A549 (cell line): ENCODE data around the gene ARR3. TPM values are rescaled to one million over a fixed set of nuclear protein-coding genes. Genes with fewer than 3 reads are reported as not detected.

Source experiments
- ATAC-seq, 2 experiments: fragments of 200-7000 bp in 1 of 2; fragments of >200 bp in 1 of 2; cut with Nextera tagmentation in 1 of 2; cut with Tn5 transposase in 1 of 2; 3 replicates each; pipeline versions ENCODE4 v1.8.0 to v1.9.1; 2018 to 2020; ENCODE audit warnings: mild to moderate bottlenecking in 1 of 2, moderate library complexity in 1 of 2
- CTCF ChIA-PET: fragments of 300-600 bp; sonication (Branson Sonifier 250); formaldehyde crosslinking; extraction: SDS; loops from one replicate; lab custom pipeline; 2021; ENCODE audit warnings: antibody characterized with exemption, inconsistent platforms; lab: Yijun Ruan, JAX
- POLR2A ChIA-PET: fragments of 350-600 bp; formaldehyde crosslinking; extraction: SDS; loops from one replicate; lab custom pipeline; 2021; ENCODE audit warnings: antibody characterized with exemption, inconsistent platforms; lab: Yijun Ruan, JAX
- DNase-seq, 2 experiments: peaks; one replicate each; pipeline versions ENCODE4 v3.0.0 to v3.0.0-alpha.2; 2011 to 2016; ENCODE audit warnings: low read depth in 1 of 2, low spot score in 1 of 2
- FAIRE-seq: peaks from 2 replicates; lab custom pipeline; 2011; peaks lifted over from hg19 to GRCh38; lab: Jason Lieb, UNC
- H3K27ac ChIP-seq, 2 experiments: fragments of >200 bp; sonication (Bioruptor Twin); formaldehyde crosslinking; 3 replicates each; pipeline ENCODE4 v1.5.1; 2016 to 2017
- H3K4me1 ChIP-seq: fragments of >200 bp; sonication (Bioruptor Twin); formaldehyde crosslinking; 3 replicates; pipeline ENCODE4 v1.6.1; 2016
- H3K4me2 ChIP-seq: fragments of >200 bp; sonication (Bioruptor Twin); formaldehyde crosslinking; 3 replicates; pipeline ENCODE4 v1.6.1; 2016
- H3K4me3 ChIP-seq: fragments of >200 bp; sonication (Bioruptor Twin); formaldehyde crosslinking; 3 replicates; pipeline ENCODE4 v1.5.1; 2016
- H3K9me3 ChIP-seq: fragments of >200 bp; sonication (Bioruptor Twin); formaldehyde crosslinking; 3 replicates; pipeline ENCODE4 v1.6.1; 2016
- BCL3 ChIP-seq: fragments of >200 bp; sonication (Bioruptor Twin); formaldehyde crosslinking; IDR thresholded peaks from 3 replicates; pipeline ENCODE4 v1.6.1; 2016
- CBX2 ChIP-seq: fragments of 200-600 bp; sonication (generic); IDR thresholded peaks from 2 replicates; pipeline ENCODE4 v1.6.1; 2016; ENCODE audit warnings: low read depth, mild to moderate bottlenecking, borderline replicate concordance
- CBX8 ChIP-seq: fragments of 200-600 bp; sonication (generic); IDR thresholded peaks from 2 replicates; pipeline ENCODE4 v1.6.1; 2016
- CHD2 ChIP-seq: fragments of 150-350 bp; IDR thresholded peaks from 2 replicates; pipeline ENCODE4 v1.6.1; 2014; ENCODE audit warnings: low read length; ENCODE audit not compliant: partially characterized antibody
- CTCF ChIP-seq: fragments of >200 bp; sonication (Bioruptor Twin); formaldehyde crosslinking; IDR thresholded peaks from 3 replicates; pipeline ENCODE4 v1.5.1; 2016
- EHMT2 ChIP-seq: fragments of 200-600 bp; sonication (generic); IDR thresholded peaks from 2 replicates; pipeline ENCODE4 v1.6.1; 2016; ENCODE audit warnings: antibody characterized with exemption, low read depth, mild to moderate bottlenecking, moderate library complexity
- EP300 ChIP-seq, 2 experiments: fragments of >200 bp; sonication (Bioruptor Twin); formaldehyde crosslinking; IDR thresholded peaks; 2 replicates in 1 of 2; 3 replicates in 1 of 2; pipeline ENCODE4 v1.6.1; 2016 to 2017
- FOSB ChIP-seq: fragments of 250-450 bp; sonication (Bioruptor Pico); IDR thresholded peaks from 2 replicates; pipeline ENCODE4 v1.5.0; 2020; ENCODE audit warnings: mild to moderate bottlenecking, moderate library complexity
- FOSL2 ChIP-seq, 2 experiments: fragments of 450-650 bp in 1 of 2; fragments of >200 bp in 1 of 2; sonication (Bioruptor Twin) in 1 of 2; formaldehyde crosslinking; IDR thresholded peaks; 2 replicates each; pipeline versions ENCODE4 v1.5.0 to v1.6.1; 2016 to 2020; ENCODE audit warnings: mild to moderate bottlenecking in 1 of 2, moderate library complexity in 1 of 2
- GATA3 ChIP-seq: IDR thresholded peaks from 2 replicates; pipeline ENCODE4 v1.6.1; 2012; ENCODE audit warnings: borderline replicate concordance
- HDAC2 ChIP-seq: fragments of 200-600 bp; sonication (generic); IDR thresholded peaks from 2 replicates; pipeline ENCODE4 v1.6.1; 2016
- HES2 ChIP-seq: fragments of >200 bp; sonication (Bioruptor Twin); formaldehyde crosslinking; IDR thresholded peaks from 2 replicates; pipeline ENCODE4 v1.6.1; 2016
- HMGXB4 ChIP-seq: fragments of 250-450 bp; sonication (Bioruptor Pico); IDR thresholded peaks from 2 replicates; pipeline ENCODE4 v1.5.0; 2021; ENCODE audit warnings: mild to moderate bottlenecking, moderate library complexity, borderline replicate concordance
- HOXB13 ChIP-seq: fragments of 250-450 bp; sonication (Bioruptor Pico); IDR thresholded peaks from 2 replicates; pipeline ENCODE4 v1.5.0; 2020; ENCODE audit warnings: low read depth, mild to moderate bottlenecking, moderate library complexity
- HOXB5 ChIP-seq: fragments of 250-450 bp; sonication (Bioruptor Pico); IDR thresholded peaks from 2 replicates; pipeline ENCODE4 v1.5.0; 2020; ENCODE audit warnings: mild to moderate bottlenecking, moderate library complexity
- JUN ChIP-seq, 2 experiments: fragments of >200 bp; sonication (Bioruptor Twin); formaldehyde crosslinking; IDR thresholded peaks; 2 replicates in 1 of 2; 3 replicates in 1 of 2; pipeline ENCODE4 v1.6.1; 2016 to 2017
- JUNB ChIP-seq: fragments of >200 bp; sonication (Bioruptor Twin); formaldehyde crosslinking; IDR thresholded peaks from 2 replicates; pipeline ENCODE4 v1.6.1; 2016
- KDM1A ChIP-seq: fragments of 200-600 bp; sonication (generic); IDR thresholded peaks from 2 replicates; pipeline ENCODE4 v1.6.1; 2016; ENCODE audit warnings: low read depth, mild to moderate bottlenecking
- MAFK ChIP-seq: fragments of 450-650 bp; IDR thresholded peaks from 2 replicates; pipeline ENCODE4 v1.6.1; 2014; ENCODE audit not compliant: partially characterized antibody
- MAX ChIP-seq: IDR thresholded peaks from 2 replicates; pipeline ENCODE4 v1.6.1; 2012
- MAZ ChIP-seq: fragments of 150-350 bp; IDR thresholded peaks from 2 replicates; pipeline ENCODE4 v1.6.1; 2014; ENCODE audit warnings: antibody characterized with exemption, low read depth, low read length, borderline replicate concordance
- NFE2L2 ChIP-seq: fragments of 150-350 bp; conservative IDR thresholded peaks from 2 replicates; pipeline ENCODE4 v1.6.1; 2014; ENCODE audit warnings: low read length
- RAD21 ChIP-seq, 2 experiments: fragments of >200 bp in 1 of 2; sonication (Bioruptor Twin) in 1 of 2; formaldehyde crosslinking in 1 of 2; IDR thresholded peaks in 1 of 2; conservative IDR thresholded peaks in 1 of 2; 2 replicates in 1 of 2; 3 replicates in 1 of 2; pipeline ENCODE4 v1.6.1; 2012 to 2018; ENCODE audit warnings: inconsistent platforms in 1 of 2
- RCOR1 ChIP-seq: fragments of 150-350 bp; IDR thresholded peaks from 2 replicates; pipeline ENCODE4 v1.6.1; 2014; ENCODE audit warnings: antibody characterized with exemption, low read length, low read depth
- RNF2 ChIP-seq: fragments of 200-600 bp; sonication (generic); IDR thresholded peaks from 2 replicates; pipeline ENCODE4 v1.6.1; 2016; ENCODE audit warnings: low read depth, mild to moderate bottlenecking, antibody characterized with exemption, moderate library complexity, borderline replicate concordance
- SREBF2 ChIP-seq: fragments of 450-650 bp; IDR thresholded peaks from 2 replicates; pipeline ENCODE4 v1.6.1; 2014; ENCODE audit warnings: mild to moderate bottlenecking, moderate library complexity
- TFCP2L1 ChIP-seq: fragments of 250-450 bp; sonication (Bioruptor Pico); IDR thresholded peaks from 2 replicates; pipeline ENCODE4 v1.5.0; 2021; ENCODE audit warnings: mild to moderate bottlenecking
- ZC3H11A ChIP-seq: fragments of 450-650 bp; IDR thresholded peaks from 2 replicates; pipeline ENCODE4 v1.6.1; 2014; ENCODE audit warnings: antibody characterized with exemption, mild to moderate bottlenecking
- ZFP36 ChIP-seq: fragments of 450-650 bp; IDR thresholded peaks from 2 replicates; pipeline ENCODE4 v1.6.1; 2014; ENCODE audit warnings: borderline replicate concordance; ENCODE audit not compliant: partially characterized antibody
- ZSCAN20 ChIP-seq: fragments of 250-450 bp; sonication (Bioruptor Pico); IDR thresholded peaks from 2 replicates; pipeline ENCODE4 v1.8.0; 2022; ENCODE audit warnings: mild to moderate bottlenecking, moderate library complexity
- WGBS: methylation state at CpG from one replicate; pipeline ENCODE4 v1.1.6; 2017; ENCODE audit errors: missing lambda C conversion rate; 5-methylcytosine and 5-hydroxymethylcytosine counted together
- polyA minus RNA-seq: library from RNA; depleted of rRNA, polyadenylated mRNA; stranded (reverse); fragments of >200 nt; gene quantifications from 2 replicates; pipeline ENCODE4 v1.2.3, GENCODE V29; 2011; rRNA and poly(A)+ RNA removed
- polyA plus RNA-seq, 4 experiments: library from polyadenylated mRNA; depleted of rRNA in 3 of 4; stranded (reverse); fragments of >200 nt; fragmentation: RNase III in 1 of 4; extraction: RNeasy Plus Mini Kit Qiagen cat#74134 plus additional on column Dnase treatment in 1 of 4; gene quantifications; 2 replicates in 3 of 4; 3 replicates in 1 of 4; pipeline ENCODE4 v1.2.3, GENCODE V29; 2011 to 2017

Gene ARR3
- polyA plus RNA-seq (2011; rRNA removed): not detected in 2 replicates
- not detected in 2 replicates for polyA plus RNA-seq (2012; cell fraction: cytosol; rRNA removed)
- polyA plus RNA-seq (2012; cell fraction: nucleus; rRNA removed): not detected in 2 replicates
- not detected in 3 replicates for polyA plus RNA-seq (2017; fragmentation: RNase III; extraction: RNeasy Plus Mini Kit Qiagen cat#74134 plus additional on column Dnase treatment)
- polyA minus RNA-seq: not detected in 2 replicates

- TF ChIP-seq RAD21 (conservative IDR thresholded peaks at IDR 0.05 in 1 of 2, IDR thresholded peaks at IDR 0.05 in 1 of 2) (no peak), HDAC2 (no peak), RCOR1 (no peak), MAFK (no peak), ZSCAN20 (CRISPR knock-in tag) (no peak), FOSL2 (IDR thresholded peaks at IDR 0.05) (no peak), FOSL2 (CRISPR knock-in tag; IDR thresholded peaks at IDR 0.05) (no peak), ZC3H11A (no peak), NFE2L2 (no peak), JUNB (no peak), SREBF2 (no peak), HMGXB4 (CRISPR knock-in tag) (no peak), CTCF (no peak), CHD2 (no peak), EHMT2 (no peak)
- FAIRE-seq: no peak
- H3K9me3 ChIP-seq: no peaks in the 10 kb centered on the region
- DNase-seq: no peak
- POLR2A ChIA-PET: no interaction called here
- ATAC-seq: no peak
- CTCF ChIA-PET: interaction anchor here (1.3 to 1.4 kb wide), 2 partner anchors 71 to 135 kb away, joined by 3 to 4 read pairs; partner anchors contain the start of gene IGBP1
- no peak within 1 kb of the TSS for H3K4me3 ChIP-seq
- H3K4me1 ChIP-seq: no peaks in the 10 kb centered on the region
- no peak within 1 kb of the TSS for H3K27ac ChIP-seq
- no peak within 1 kb of the TSS for H3K4me2 ChIP-seq
These were observed at the start of gene ARR3 for GRCh38 chrX:70268034-70268433. ARR3 (plus strand) TSS chrX:70268334; CDS start chrX:70269386, 1,052 bp downstream.

GRCh38 chrX:70219938-70220764, 48.0 kb upstream of the ARR3 start:
- Histone ChIP-seq H3K4me1 (peaks cover 15% of the 10 kb centered on the region), H3K4me3 (no peak overlapping the region), H3K27ac (peak overlapping the region; percentile 60 to 63; a peak in 4 of 6 replicates), H3K4me2 (peak overlapping the region; percentile 56), H3K9me3 (no peaks in the 10 kb centered on the region)
- FAIRE-seq (peak; percentile 99), DNase-seq (peak; percentile 64 to 95), ATAC-seq (peak; percentile 98)
- WGBS: 10% methylated on average over 4 of the region's 5 CpGs
- ChIA-PET CTCF (interaction anchor here (1.2 to 1.6 kb wide), 2 partner anchors 53 to 87 kb away, joined by 3 to 5 read pairs; partner anchors contain the start of gene IGBP1), POLR2A (interaction anchor here (1.1 kb wide), 1 partner anchor 87 kb away, joined by 4 read pairs; the partner anchor contains the start of gene IGBP1)
- TF ChIP-seq ZSCAN20 (CRISPR knock-in tag) (no peak), HOXB13 (CRISPR knock-in tag) (no peak), SREBF2 (no peak), HES2 (peak; percentile 17; the same call in 1 of the 2 replicates), MAFK (peak; percentile 40), TFCP2L1 (CRISPR knock-in tag) (no peak), FOSB (CRISPR knock-in tag) (no peak), BCL3 (peak; percentile 85; the same call in 2 of the 3 replicates), ZFP36 (peak; percentile 71), HOXB5 (peak; percentile 88; the same call in 1 of the 2 replicates), MAX (peak; percentile 78), JUNB (peak; percentile 87), FOSL2 (IDR thresholded peaks at IDR 0.05) (peak; percentile 50; the same call in 1 of the 2 replicates), FOSL2 (CRISPR knock-in tag; IDR thresholded peaks at IDR 0.05) (peak; percentile 72), MAZ (no peak), CBX8 (no peak), JUN (IDR thresholded peaks at IDR 0.05) (peak; percentile 83 to 88; a peak in 4 of 5 replicates), RNF2 (no peak), EP300 (IDR thresholded peaks at IDR 0.05) (peak; percentile 43 to 47; a peak in 3 of 5 replicates), KDM1A (no peak), CBX2 (no peak), HDAC2 (no peak), GATA3 (peak; percentile 100)
